Neural progenitor cell (in vitro differentiated cells): Measurements from ENCODE around the gene MTRFR. TPM values are rescaled to one million over a fixed set of nuclear protein-coding genes. Genes with fewer than 3 reads are reported as not detected.

ENCODE experiments used
- DNase-seq: peaks from one replicate; pipeline ENCODE4 v3.0.0-alpha.2; 2016; ENCODE audit warnings: low spot score
- H2AFZ ChIP-seq: fragments of 200-600 bp; sonication (generic); replicated peaks from 2 replicates; pipeline ENCODE4 v1.6.1; 2016; ENCODE audit warnings: antibody characterized with exemption
- H3F3A ChIP-seq: fragments of 200-600 bp; sonication (generic); 2 replicates; pipeline ENCODE4 v1.6.1; 2016; ENCODE audit warnings: antibody characterized with exemption, low read depth
- H3K27ac ChIP-seq: fragments of 200-600 bp; sonication (generic); 2 replicates; pipeline ENCODE4 v1.5.1; 2016; ENCODE audit warnings: mild to moderate bottlenecking
- H3K27me3 ChIP-seq: fragments of 200-600 bp; sonication (generic); 2 replicates; pipeline ENCODE4 v1.6.1; 2016; ENCODE audit warnings: mild to moderate bottlenecking, moderate library complexity
- H3K36me3 ChIP-seq: fragments of 200-600 bp; sonication (generic); 2 replicates; pipeline ENCODE4 v1.5.1; 2016
- H3K4me1 ChIP-seq: fragments of 200-600 bp; sonication (generic); 2 replicates; pipeline ENCODE4 v1.6.1; 2016; ENCODE audit warnings: mixed run types
- H3K4me2 ChIP-seq: fragments of 200-600 bp; sonication (generic); 2 replicates; pipeline ENCODE4 v1.6.1; 2016
- H3K4me3 ChIP-seq: fragments of 200-600 bp; sonication (generic); 2 replicates; pipeline ENCODE4 v1.5.1; 2016
- H3K79me2 ChIP-seq: fragments of 200-600 bp; sonication (generic); 2 replicates; pipeline ENCODE4 v1.6.1; 2016; ENCODE audit warnings: low read depth
- H3K9ac ChIP-seq: fragments of 200-600 bp; sonication (generic); 2 replicates; pipeline ENCODE4 v1.6.1; 2016
- H3K9me3 ChIP-seq: fragments of 200-600 bp; sonication (generic); 2 replicates; pipeline ENCODE4 v1.5.1; 2016; ENCODE audit warnings: low read depth
- H4K20me1 ChIP-seq: fragments of 200-600 bp; sonication (generic); 2 replicates; pipeline ENCODE4 v1.6.1; 2016; ENCODE audit warnings: low read depth
- H3K27ac Mint-ChIP-seq: 3 replicates; pipeline ENCODE4 v1.8.0; 2021; ENCODE audit warnings: mixed read lengths
- H3K27me3 Mint-ChIP-seq: 2 replicates; pipeline ENCODE4 v1.8.0; 2022; ENCODE audit warnings: low read depth, mild to moderate bottlenecking, inconsistent platforms, moderate library complexity, mixed read lengths; ENCODE audit not compliant: insufficient read depth
- H3K36me3 Mint-ChIP-seq: 3 replicates; pipeline ENCODE4 v1.8.0; 2021; ENCODE audit warnings: mixed read lengths
- H3K4me1 Mint-ChIP-seq: 3 replicates; pipeline ENCODE4 v1.8.0; 2021; ENCODE audit warnings: mixed read lengths
- H3K4me3 Mint-ChIP-seq: 3 replicates; pipeline ENCODE4 v1.8.0; 2021; ENCODE audit warnings: mild to moderate bottlenecking, moderate library complexity, mixed read lengths
- H3K9me3 Mint-ChIP-seq: 3 replicates; pipeline ENCODE4 v1.8.0; 2020; ENCODE audit warnings: mixed read lengths
- EZH2 ChIP-seq: fragments of 200-600 bp; sonication (generic); IDR thresholded peaks from 2 replicates; pipeline ENCODE4 v1.6.1; 2017; ENCODE audit warnings: antibody characterized with exemption, mild to moderate bottlenecking, moderate library complexity
- EZH2phosphoT487 ChIP-seq: fragments of 200-600 bp; sonication (generic); IDR thresholded peaks from 2 replicates; pipeline ENCODE4 v1.6.1; 2017; ENCODE audit warnings: antibody characterized with exemption
- total RNA-seq: library from RNA; depleted of rRNA; stranded (reverse); fragments of >200 nt; gene quantifications from 2 replicates; pipeline ENCODE4 v1.2.3, GENCODE V29; 2015; ENCODE audit warnings: low replicate concordance
- TF ChIP-seq, protein P1 (sequence below): fragments of 200-600 bp; sonication (generic); IDR thresholded peaks from 2 replicates; pipeline ENCODE4 v1.5.1; 2017; ENCODE audit warnings: antibody characterized with exemption, mild to moderate bottlenecking

The MTRFR gene
- total RNA-seq, 1 donor from 2014 or later, result 12.7 TPM

- Histone ChIP-seq H3K79me2 (peaks cover 86% of the 10 kb centered on the region), H3K36me3 (no peaks in the 10 kb centered on the region), H2AFZ (peak overlapping the region; percentile 36), H3K9ac (peak overlapping the region; percentile 56), H3F3A (peaks cover 29% of the 10 kb centered on the region), H3K4me3 (peak overlapping the region; percentile 88), H3K9me3 (no peaks in the 10 kb centered on the region), H3K4me2 (peak overlapping the region; percentile 97), H4K20me1 (no peaks in the 10 kb centered on the region), H3K27me3 (no peaks in the 10 kb centered on the region), H3K27ac (peak overlapping the region; percentile 82), H3K4me1 (peaks cover 18% of the 10 kb centered on the region)
- Mint-ChIP-seq H3K36me3 (peaks cover 19% of the 10 kb centered on the region), H3K9me3 (no peaks in the 10 kb centered on the region), H3K27ac (peak overlapping the region; percentile 98), H3K27me3 (peaks cover 6% of the 10 kb centered on the region), H3K4me1 (peaks cover 39% of the 10 kb centered on the region), H3K4me3 (peak overlapping the region; percentile 96)
- DNase-seq, result peak; percentile 93
- TF ChIP-seq EZH2phosphoT487, result no peak
- TF ChIP-seq, protein P1, sequence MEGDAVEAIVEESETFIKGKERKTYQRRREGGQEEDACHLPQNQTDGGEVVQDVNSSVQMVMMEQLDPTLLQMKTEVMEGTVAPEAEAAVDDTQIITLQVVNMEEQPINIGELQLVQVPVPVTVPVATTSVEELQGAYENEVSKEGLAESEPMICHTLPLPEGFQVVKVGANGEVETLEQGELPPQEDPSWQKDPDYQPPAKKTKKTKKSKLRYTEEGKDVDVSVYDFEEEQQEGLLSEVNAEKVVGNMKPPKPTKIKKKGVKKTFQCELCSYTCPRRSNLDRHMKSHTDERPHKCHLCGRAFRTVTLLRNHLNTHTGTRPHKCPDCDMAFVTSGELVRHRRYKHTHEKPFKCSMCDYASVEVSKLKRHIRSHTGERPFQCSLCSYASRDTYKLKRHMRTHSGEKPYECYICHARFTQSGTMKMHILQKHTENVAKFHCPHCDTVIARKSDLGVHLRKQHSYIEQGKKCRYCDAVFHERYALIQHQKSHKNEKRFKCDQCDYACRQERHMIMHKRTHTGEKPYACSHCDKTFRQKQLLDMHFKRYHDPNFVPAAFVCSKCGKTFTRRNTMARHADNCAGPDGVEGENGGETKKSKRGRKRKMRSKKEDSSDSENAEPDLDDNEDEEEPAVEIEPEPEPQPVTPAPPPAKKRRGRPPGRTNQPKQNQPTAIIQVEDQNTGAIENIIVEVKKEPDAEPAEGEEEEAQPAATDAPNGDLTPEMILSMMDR, result peak; percentile 50
Measured at GRCh38 chr12:123269395-123269892, 36.2 kb downstream of the MTRFR start.

DNA sequence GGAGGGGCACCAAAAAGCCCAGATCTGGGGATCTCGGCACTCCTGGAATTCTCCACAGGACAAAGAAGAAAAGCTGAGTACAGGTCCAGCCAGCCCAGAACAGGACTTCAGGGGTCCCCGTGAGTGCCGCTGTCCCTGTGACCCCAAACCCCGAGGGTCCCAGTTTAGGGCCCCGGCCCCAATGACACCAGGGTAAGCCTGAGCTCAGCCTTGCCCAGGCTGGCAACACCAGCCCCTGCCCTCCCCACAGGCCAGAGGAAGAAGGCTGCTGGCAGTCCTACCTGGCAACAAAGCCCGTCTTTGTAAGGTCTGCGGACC, 36.6 kb downstream of the MTRFR start:
- H4K20me1 ChIP-seq, result no peaks in the 10 kb centered on the region
- no peak overlapping the region for H2AFZ ChIP-seq
- H3K27ac ChIP-seq, result peak overlapping the region; percentile 82
- Mint-ChIP-seq H3K27ac (peak overlapping the region; percentile 98), H3K36me3 (peaks cover 15% of the 10 kb centered on the region), H3K4me3 (peak overlapping the region; percentile 96), H3K4me1 (peaks cover 39% of the 10 kb centered on the region), H3K9me3 (no peaks in the 10 kb centered on the region), H3K27me3 (peaks cover 6% of the 10 kb centered on the region)
- no peak for DNase-seq
- peaks cover 18% of the 10 kb centered on the region for H3K4me1 ChIP-seq
- peaks cover 25% of the 10 kb centered on the region for H3F3A ChIP-seq
- TF ChIP-seq, protein P1, result no peak
- TF ChIP-seq EZH2, result no peak
- H3K27me3 ChIP-seq, result no peaks in the 10 kb centered on the region
- peak overlapping the region; percentile 88 for H3K4me3 ChIP-seq
- no peaks in the 10 kb centered on the region for H3K9me3 ChIP-seq
- H3K79me2 ChIP-seq, result peaks cover 82% of the 10 kb centered on the region
- no peaks in the 10 kb centered on the region for H3K36me3 ChIP-seq
- H3K9ac ChIP-seq, result peak overlapping the region; percentile 56
- peak overlapping the region; percentile 97 for H3K4me2 ChIP-seq

- peak overlapping the region; percentile 96 for H3K4me3 Mint-ChIP-seq
- H3K36me3 Mint-ChIP-seq, result peaks cover 12% of the 10 kb centered on the region
- Histone ChIP-seq H3K9ac (peak overlapping the region; percentile 56), H3K36me3 (no peaks in the 10 kb centered on the region), H2AFZ (no peak overlapping the region), H3K4me1 (peaks cover 18% of the 10 kb centered on the region), H3F3A (peaks cover 20% of the 10 kb centered on the region), H3K9me3 (no peaks in the 10 kb centered on the region), H3K27me3 (no peaks in the 10 kb centered on the region), H3K27ac (peak overlapping the region; percentile 82), H3K4me3 (peak overlapping the region; percentile 88), H4K20me1 (no peaks in the 10 kb centered on the region), H3K4me2 (peak overlapping the region; percentile 97), H3K79me2 (peaks cover 76% of the 10 kb centered on the region)
- H3K9me3 Mint-ChIP-seq, result no peaks in the 10 kb centered on the region
- no peak for TF ChIP-seq EZH2
- TF ChIP-seq EZH2phosphoT487, result no peak
- TF ChIP-seq, protein P1, result no peak
- H3K27me3 Mint-ChIP-seq, result peaks cover 6% of the 10 kb centered on the region
- peak; percentile 47 for DNase-seq
- H3K4me1 Mint-ChIP-seq, result peaks cover 39% of the 10 kb centered on the region
- peak overlapping the region; percentile 98 for H3K27ac Mint-ChIP-seq
Measured at GRCh38 chr12:123270214-123271000, 37.2 kb downstream of the MTRFR start.
